GM19238 (cell line): ENCODE results near the gene GET4.
"Not testable (repeated sequence)": the region's sequence is repeated elsewhere in the genome, so short reads cannot be mapped to it uniquely, and the experiment has no call there.

Source experiments
- DNase-seq: peaks from one replicate; pipeline ENCODE4 v3.0.0; 2011; ENCODE audit warnings: low spot score; ENCODE audit not compliant: insufficient read length

Gene GET4

GRCh38 chr7:869348-869747 lies 7.0 kb upstream of the GET4 start:
- no peak for DNase-seq

DNA sequence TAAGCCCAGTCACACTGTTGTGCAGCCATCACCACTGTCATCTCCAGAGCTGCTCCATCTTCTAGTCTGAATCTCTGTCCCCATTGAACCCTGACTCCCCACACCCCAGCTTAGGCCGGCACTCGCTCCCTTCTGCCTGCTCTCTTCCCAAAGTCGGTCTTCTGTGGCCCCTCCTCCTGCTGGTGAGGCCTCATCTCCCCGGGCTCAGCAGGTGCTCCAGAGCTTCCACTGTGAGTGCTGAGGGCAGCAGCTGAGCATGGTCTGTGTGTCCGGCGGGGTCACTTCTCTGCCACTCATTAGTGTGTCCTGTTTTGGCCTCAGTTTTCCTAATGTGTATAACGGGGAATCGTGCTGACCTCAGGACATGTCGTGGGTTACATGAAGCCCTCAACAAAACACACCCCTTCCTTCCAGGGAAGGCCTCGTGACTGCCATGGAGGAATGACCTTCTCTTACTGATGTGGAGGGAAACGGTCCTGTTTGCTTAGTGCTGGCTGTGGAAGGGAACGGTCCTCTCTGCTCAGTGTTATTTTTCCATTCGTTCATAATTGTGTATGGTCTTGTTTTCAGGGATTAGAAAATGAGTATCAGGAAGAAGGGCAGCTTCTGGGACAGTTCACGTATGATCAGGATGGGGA lies 4.3 kb upstream of the GET4 start:
- no peak for DNase-seq

DNA sequence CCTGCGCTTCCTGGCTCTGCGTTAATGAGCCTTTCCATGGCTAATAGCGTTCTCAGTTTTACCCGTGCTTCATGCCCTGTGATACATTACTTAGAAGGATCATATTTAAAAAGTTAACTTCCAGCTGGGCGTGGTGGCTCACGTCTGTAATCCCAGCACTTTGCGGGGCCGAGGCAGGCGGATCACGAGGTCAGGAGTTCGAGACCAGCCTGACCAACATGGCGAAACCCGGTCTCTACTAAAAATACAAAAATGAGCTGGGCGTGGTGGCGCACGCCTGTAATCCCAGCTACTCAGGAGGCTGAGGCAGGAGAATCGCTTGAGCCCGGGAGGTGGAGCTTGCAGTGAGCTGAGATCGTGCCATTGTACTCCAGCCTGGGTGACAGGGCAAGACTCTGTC lies 3.7 kb upstream of the GET4 start:
- not testable (repeated sequence) for DNase-seq

- DNase-seq: peak; percentile 80
Observed at GRCh38 chr7:873367-874002, 2.9 kb upstream of the GET4 start.

DNA sequence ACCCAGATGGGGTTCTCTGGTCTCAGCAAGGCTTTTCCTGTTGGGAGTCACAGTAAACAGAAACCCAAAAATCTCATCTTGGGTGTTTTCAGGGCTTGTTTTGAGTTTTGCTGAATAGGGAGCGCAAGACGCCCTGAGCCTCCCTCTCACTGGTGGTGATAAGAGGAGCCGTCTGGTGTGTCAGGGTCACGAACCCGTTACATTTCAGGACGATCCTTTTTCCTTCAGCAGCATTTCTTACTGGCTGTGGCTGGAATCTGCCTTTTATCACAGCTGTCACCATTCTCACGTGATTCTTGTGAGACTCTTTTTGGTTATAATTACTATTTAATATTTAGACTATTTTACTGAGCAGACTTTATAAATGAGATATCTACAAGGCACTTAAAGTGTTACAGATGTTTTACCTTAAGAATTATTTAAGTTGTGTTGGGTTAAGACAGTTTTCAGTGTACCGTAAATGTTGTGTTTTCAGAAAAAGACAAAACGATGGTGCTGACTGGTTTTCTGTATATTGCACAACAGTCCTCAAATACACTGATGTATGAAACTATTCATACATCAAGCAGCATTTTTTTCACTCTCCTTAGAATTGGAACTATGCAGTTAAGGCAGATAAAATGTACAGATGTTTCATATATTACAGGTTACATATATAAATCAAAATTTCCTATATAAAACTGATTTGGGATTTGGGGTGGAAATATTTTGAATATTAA lies 2.2 kb upstream of the GET4 start:
- DNase-seq: no peak

GRCh38 chr7:875051-875450 lies 1.3 kb upstream of the GET4 start:
- DNase-seq: no peak

DNA sequence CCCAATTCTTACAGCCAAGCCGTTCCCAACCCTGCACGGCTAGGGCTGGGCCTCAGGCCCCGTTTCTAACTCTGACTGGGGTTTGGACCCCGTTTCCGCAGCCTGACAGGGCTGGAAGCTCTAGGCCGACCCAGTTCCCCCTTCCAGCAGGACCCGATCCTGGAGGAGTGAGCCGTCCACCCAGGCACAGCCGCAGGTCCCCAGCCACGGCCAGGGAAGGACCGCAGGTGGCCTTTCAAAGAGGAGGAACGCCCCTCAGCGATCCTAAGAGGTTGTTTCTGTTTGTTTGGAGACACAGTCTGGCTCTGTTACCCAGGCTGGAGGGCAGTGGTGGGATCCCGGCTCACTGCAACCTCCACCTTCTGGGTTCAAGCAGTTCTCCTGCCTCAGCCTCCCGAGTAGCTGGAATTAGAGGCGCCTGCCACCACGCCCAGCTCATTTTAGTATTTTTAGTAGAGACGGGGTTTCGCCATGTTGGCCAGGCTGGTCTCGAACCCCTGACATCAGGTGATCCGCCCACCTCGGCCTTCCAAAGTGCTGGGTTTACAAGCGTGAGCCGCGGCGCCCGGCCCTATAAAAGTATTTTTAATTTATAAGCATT lies 778 bp upstream of the GET4 start:
- no peak for DNase-seq

DNA sequence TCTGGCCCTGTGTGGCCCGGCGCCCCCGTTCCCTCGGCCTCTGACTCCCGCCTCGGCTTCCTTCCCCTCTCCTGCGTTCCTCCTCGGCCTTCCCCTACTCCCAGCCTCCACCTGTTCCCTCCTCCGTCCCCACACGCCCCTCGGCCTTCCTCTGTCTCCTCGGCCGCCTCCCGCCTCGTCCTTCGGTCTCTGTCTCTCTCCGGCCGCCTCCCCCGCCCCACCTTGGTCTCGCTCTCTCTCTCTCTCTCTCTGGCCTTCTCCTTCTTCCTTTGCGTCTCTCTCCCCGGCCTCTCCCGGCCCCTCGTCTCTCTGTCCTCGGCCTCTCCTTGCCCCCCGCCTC lies 588 bp downstream of the GET4 start:
- no peak for DNase-seq

GRCh38 chr7:877312-878232 lies 1.2 kb downstream of the GET4 start:
- DNase-seq: no peak

GRCh38 chr7:879093-879492 lies 2.7 kb downstream of the GET4 start:
- DNase-seq: no peak

DNA sequence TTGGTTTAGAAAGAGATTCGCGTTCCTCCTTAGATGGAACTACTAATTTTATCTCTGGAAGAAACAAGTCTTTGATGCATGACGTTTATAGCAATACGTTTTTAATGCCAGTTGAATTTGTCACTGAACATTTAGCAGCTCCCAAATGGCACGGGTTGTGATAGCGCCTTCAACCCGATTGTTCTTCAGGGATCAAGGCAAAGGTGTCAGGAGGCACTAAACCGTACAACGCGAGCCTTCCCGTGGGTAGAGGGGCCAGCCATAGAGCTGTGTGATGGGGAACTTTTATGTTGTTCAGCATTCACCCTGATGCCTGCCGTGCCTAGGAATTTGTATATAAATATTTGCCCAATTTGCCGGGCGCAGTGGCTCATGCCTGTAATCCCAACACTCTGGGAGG lies 3.4 kb downstream of the GET4 start:
- no peak for DNase-seq

- DNase-seq: no peak
Observed at GRCh38 chr7:880450-880849, 4.1 kb downstream of the GET4 start.

- DNase-seq: no peak
Observed at GRCh38 chr7:881441-882234, 5.3 kb downstream of the GET4 start.

DNA sequence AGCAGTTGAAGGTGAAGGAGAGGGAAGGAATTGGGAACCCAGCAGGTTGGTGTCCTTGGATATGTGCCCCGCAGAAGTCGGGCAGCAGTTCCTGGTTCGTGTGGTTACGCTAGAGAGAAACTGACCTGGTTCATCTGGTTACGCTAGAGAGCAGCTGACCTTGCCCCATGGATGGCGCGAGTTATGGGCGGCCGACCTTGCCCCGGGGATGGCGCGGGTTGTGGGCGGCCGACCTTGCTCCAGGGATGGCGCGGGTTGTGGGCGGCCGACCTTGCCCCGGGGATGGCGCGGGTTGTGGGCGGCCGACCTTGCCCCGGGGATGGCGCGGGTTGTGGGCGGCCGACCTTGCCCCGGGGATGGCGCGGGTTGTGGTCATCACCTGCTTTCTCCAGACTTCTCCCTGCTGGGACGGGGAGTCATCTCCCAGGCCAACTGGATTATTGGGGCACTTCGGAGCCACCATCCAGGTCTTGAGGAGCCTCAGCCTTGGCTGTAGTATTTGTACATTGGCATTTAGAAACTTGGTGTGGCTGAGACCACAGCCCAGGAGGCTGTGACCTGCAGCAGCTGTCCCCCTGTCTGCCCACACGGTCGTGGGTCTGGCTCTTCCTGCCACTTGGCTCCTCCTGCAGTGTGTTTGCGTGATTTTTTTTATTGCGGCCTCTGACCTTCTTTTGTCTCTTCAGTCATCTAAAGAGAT lies 6.1 kb downstream of the GET4 start:
- DNase-seq: no peak

DNA sequence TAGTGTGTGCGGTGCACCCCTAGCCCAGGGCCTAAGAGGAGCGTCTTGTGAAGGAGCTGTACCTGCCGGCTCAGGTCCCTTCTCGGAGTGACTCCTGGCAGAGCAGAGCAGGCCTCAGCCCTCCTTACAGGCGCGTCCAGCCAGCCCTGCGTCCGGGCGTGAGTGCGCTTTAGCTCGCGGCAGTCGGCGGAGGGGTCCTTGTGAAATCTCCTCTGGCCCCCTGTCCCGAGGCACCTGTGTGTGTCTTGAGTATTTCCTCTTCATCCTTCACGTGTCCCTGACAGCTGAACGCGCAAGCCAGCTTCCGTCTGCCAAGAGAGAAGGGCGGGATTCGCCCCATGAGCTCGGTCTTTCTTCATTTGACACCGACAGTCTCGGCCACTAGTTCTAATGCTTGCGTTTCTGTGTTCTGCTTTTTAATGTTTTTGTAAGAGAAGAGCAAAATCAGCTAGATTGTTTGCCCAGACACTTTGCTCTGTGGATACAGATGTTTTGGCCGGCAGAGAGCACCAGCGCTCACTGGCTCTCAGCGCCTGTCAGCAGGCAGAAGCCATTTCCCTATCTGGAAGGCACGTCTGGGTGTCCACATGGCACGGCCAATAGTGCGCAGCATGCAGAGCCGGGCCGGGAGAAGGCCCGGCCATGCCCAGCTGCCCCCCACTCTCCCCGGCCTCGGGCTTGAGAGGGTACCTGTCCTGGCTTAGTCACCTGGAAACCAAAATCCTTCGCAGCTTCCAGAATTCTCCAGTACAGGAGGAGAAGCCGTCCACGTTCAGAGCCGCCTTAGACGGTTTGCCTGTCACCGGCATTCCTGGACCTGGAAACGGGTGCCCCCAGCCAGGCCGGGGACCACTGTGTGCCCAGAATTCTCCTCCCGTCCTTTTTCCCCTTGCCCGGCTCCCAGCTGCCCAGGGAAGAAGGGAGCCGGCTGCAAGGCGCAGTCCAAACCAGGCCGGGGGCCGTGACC lies 7.0 kb downstream of the GET4 start:
- DNase-seq: no peak

- no peak for DNase-seq
Observed at GRCh38 chr7:884191-885003, 8.0 kb downstream of the GET4 start.

GRCh38 chr7:885261-885892 lies 9.0 kb downstream of the GET4 start:
- DNase-seq: no peak
